CD8-positive, alpha-beta memory T cell (primary cell): ENCODE measurements around the gene EMILIN1. TPM values are rescaled to one million over a fixed set of nuclear protein-coding genes. Genes with fewer than 3 reads are reported as not detected.

Experiments
- CTCF ChIA-PET: fragments of 350-600 bp; sonication (Branson Sonifier 250); formaldehyde crosslinking; loops from one replicate; lab custom pipeline; 2021; ENCODE audit warnings: antibody characterized with exemption; lab: Charles Lee
- POLR2A ChIA-PET: fragments of 350-600 bp; sonication (Branson Sonifier 250); formaldehyde crosslinking; loops from one replicate; lab custom pipeline; 2021; ENCODE audit warnings: antibody characterized with exemption; lab: Charles Lee
- DNase-seq, 5 donors: peaks; one replicate each; pipeline versions ENCODE4 v3.0.0 to v3.0.0-alpha.2; 2020 to 2022; ENCODE audit warnings: mixed read lengths in 1 of 5
- H3K27ac ChIP-seq: one replicate; pipeline ENCODE4 v1.7.0; 2013; ENCODE audit warnings: low read depth, mild to moderate bottlenecking, low read length, moderate library complexity
- H3K27me3 ChIP-seq: 2 replicates; pipeline ENCODE4 v1.7.0; 2013; ENCODE audit warnings: low read length, mild to moderate bottlenecking; ENCODE audit not compliant: insufficient read depth, poor library complexity, severe bottlenecking
- H3K36me3 ChIP-seq: 2 replicates; pipeline ENCODE4 v1.7.0; 2013; ENCODE audit warnings: mild to moderate bottlenecking, low read length, moderate library complexity; ENCODE audit not compliant: insufficient read depth
- H3K4me1 ChIP-seq: 2 replicates; pipeline ENCODE4 v1.7.0; 2013; ENCODE audit warnings: mild to moderate bottlenecking, low read length, moderate library complexity; ENCODE audit not compliant: insufficient read depth
- H3K4me3 ChIP-seq: 2 replicates; pipeline ENCODE4 v1.7.0; 2013; ENCODE audit warnings: mild to moderate bottlenecking, low read length
- H3K9me3 ChIP-seq: 2 replicates; pipeline ENCODE4 v1.7.0; 2013; ENCODE audit warnings: mild to moderate bottlenecking, low read length
- H3K27ac Mint-ChIP-seq, 8 donors: one replicate each; pipeline ENCODE4 v1.8.0; 2020 to 2021; ENCODE audit warnings: mixed read lengths in 8 of 8, mild to moderate bottlenecking in 6 of 8, inconsistent platforms in 3 of 8, moderate library complexity in 3 of 8
- H3K27me3 Mint-ChIP-seq, 2 donors: one replicate each; pipeline ENCODE4 v1.8.0; 2020 to 2021; ENCODE audit warnings: mixed read lengths in 2 of 2, mild to moderate bottlenecking in 1 of 2, moderate library complexity in 1 of 2
- H3K36me3 Mint-ChIP-seq, 3 donors: one replicate each; pipeline ENCODE4 v1.8.0; 2020 to 2021; ENCODE audit warnings: mixed read lengths in 3 of 3, inconsistent platforms in 1 of 3, mild to moderate bottlenecking in 1 of 3
- H3K4me1 Mint-ChIP-seq, 3 donors: one replicate each; pipeline ENCODE4 v1.8.0; 2020 to 2021; ENCODE audit warnings: mixed read lengths in 3 of 3, inconsistent platforms in 1 of 3, mild to moderate bottlenecking in 1 of 3
- H3K4me3 Mint-ChIP-seq, 7 donors: one replicate each; pipeline ENCODE4 v1.8.0; 2020 to 2021; ENCODE audit warnings: mixed read lengths in 7 of 7, mild to moderate bottlenecking in 6 of 7, moderate library complexity in 4 of 7, inconsistent platforms in 2 of 7
- H3K9me3 Mint-ChIP-seq, 5 donors: one replicate each; pipeline ENCODE4 v1.8.0; 2020 to 2022; ENCODE audit warnings: mixed read lengths in 5 of 5, mild to moderate bottlenecking in 3 of 5, moderate library complexity in 2 of 5, inconsistent platforms in 1 of 5
- polyA plus RNA-seq: library from polyadenylated mRNA; unstranded; fragments of 300-500 nt; fragmentation: Illumina TruSeq; gene quantifications from one replicate; pipeline ENCODE4 v1.2.3, GENCODE V29; 2021
- total RNA-seq, 2 experiments: library from RNA; stranded (reverse); gene quantifications; one replicate each; pipeline ENCODE4 v1.2.3, GENCODE V29; 2021

EMILIN1 gene
- total and polyA plus RNA-seq, 3 experiments from 2014 or later, result 0.79 to 0.89 (median 0.85) TPM

GRCh38 chr2:27050281-27050995 is 28.0 kb upstream of the EMILIN1 start:
- Histone ChIP-seq H3K27ac (peak overlapping the region; percentile 75), H3K4me1 (peaks cover 14% of the 10 kb centered on the region), H3K27me3 (no peaks in the 10 kb centered on the region), H3K4me3 (peak overlapping the region; percentile 88), H3K36me3 (no peaks in the 10 kb centered on the region), H3K9me3 (no peaks in the 10 kb centered on the region)
- Mint-ChIP-seq H3K27me3 (peaks cover 3 to 17% of the 10 kb centered on the region in 2 donors), H3K4me3 (peak overlapping the region; percentile 95 to 100 (median 99)), H3K4me1 (peaks cover 23 to 26% (median 24%) of the 10 kb centered on the region in 3 donors), H3K9me3 (peaks cover 0 to 10% (median 7%) of the 10 kb centered on the region in 5 donors), H3K36me3 (peaks cover 0 to 34% (median 8%) of the 10 kb centered on the region in 3 donors), H3K27ac (peak overlapping the region; percentile 97 to 100 (median 99))
- POLR2A ChIA-PET, result interaction anchor here (0.6 to 4.9 kb wide), 11 partner anchors 14 to 1172 kb away, joined by 3 to 58 read pairs (median 9); partner anchors contain the start of genes ABHD1, ASXL2, ATRAID and KHK
- CTCF ChIA-PET, result interaction anchor here (0.8 to 2.4 kb wide), 16 partner anchors 11 to 215 kb away, joined by 3 to 15 read pairs (median 4); partner anchors contain the start of genes KHK, OST4 and TMEM214
- DNase-seq, result peak; percentile 82 to 95 (median 92)

GRCh38 chr2:27050996-27051901 is 27.2 kb upstream of the EMILIN1 start, which contains the start of gene AGBL5:
Gene AGBL5 (plus strand): TSS chr2:27051668. CDS start chr2:27052959, 1,291 bp downstream.
- Histone ChIP-seq H3K27ac (peak within 1 kb of the TSS; percentile 75), H3K4me1 (peaks cover 14% of the 10 kb centered on the region), H3K4me3 (peak within 1 kb of the TSS; percentile 88), H3K36me3 (peaks cover 8% of the 10 kb centered on the region), H3K9me3 (no peaks in the 10 kb centered on the region), H3K27me3 (no peaks in the 10 kb centered on the region)
- peak within 1 kb of the TSS; percentile 97 to 100 (median 99) for H3K27ac Mint-ChIP-seq
- ChIA-PET POLR2A (interaction anchor here (0.6 to 4.9 kb wide), 12 partner anchors 13 to 1173 kb away, joined by 3 to 58 read pairs (median 8); partner anchors contain the start of genes ABHD1, ASXL2, ATRAID and KHK), CTCF (interaction anchor here (0.6 to 2.4 kb wide), 16 partner anchors 10 to 1686 kb away, joined by 3 to 15 read pairs (median 4); partner anchors contain the start of genes KHK, OST4 and TMEM214)
- peaks cover 3 to 19% of the 10 kb centered on the region in 2 donors for H3K27me3 Mint-ChIP-seq
- peak within 1 kb of the TSS; percentile 95 to 100 (median 99) for H3K4me3 Mint-ChIP-seq
- H3K4me1 Mint-ChIP-seq, result peaks cover 23 to 26% (median 24%) of the 10 kb centered on the region in 3 donors
- peaks cover 0 to 10% (median 7%) of the 10 kb centered on the region in 5 donors for H3K9me3 Mint-ChIP-seq
- H3K36me3 Mint-ChIP-seq, result peaks cover 0 to 42% (median 8%) of the 10 kb centered on the region in 3 donors
- peak; percentile 92 to 98 (median 96) for DNase-seq

- no peaks in the 10 kb centered on the region for H3K27me3 ChIP-seq
- H3K36me3 Mint-ChIP-seq, result peaks cover 0 to 46% (median 8%) of the 10 kb centered on the region in 3 donors
- H3K4me3 Mint-ChIP-seq, result peak overlapping the region; percentile 83 to 99 (median 84)
- H3K27me3 Mint-ChIP-seq, result peaks cover 3 to 19% of the 10 kb centered on the region in 2 donors
- H3K36me3 ChIP-seq, result peaks cover 14% of the 10 kb centered on the region
- peaks cover 23 to 26% (median 24%) of the 10 kb centered on the region in 3 donors for H3K4me1 Mint-ChIP-seq
- DNase-seq, result peak in 1 of 5 donors; percentile 57
- H3K4me3 ChIP-seq, result peak overlapping the region; percentile 84
- peaks cover 0 to 10% (median 7%) of the 10 kb centered on the region in 5 donors for H3K9me3 Mint-ChIP-seq
- no peaks in the 10 kb centered on the region for H3K9me3 ChIP-seq
- peak overlapping the region; percentile 75 for H3K27ac ChIP-seq
- POLR2A ChIA-PET, result interaction anchor here (0.6 to 4.9 kb wide), 9 partner anchors 12 to 160 kb away, joined by 3 to 58 read pairs (median 13); partner anchors contain the start of genes ABHD1, ATRAID, KHK and OST4
- H3K4me1 ChIP-seq, result peaks cover 14% of the 10 kb centered on the region
- H3K27ac Mint-ChIP-seq, result peak overlapping the region; percentile 84 to 100 (median 90)
- CTCF ChIA-PET, result interaction anchor here (1.0 to 2.4 kb wide), 6 partner anchors 13 to 35 kb away, joined by 3 to 15 read pairs (median 9); partner anchors contain the start of genes KHK and OST4
These were observed 26.3 kb upstream of the EMILIN1 start for GRCh38 chr2:27051902-27052645.

- Mint-ChIP-seq H3K4me1 (peaks cover 23 to 26% (median 24%) of the 10 kb centered on the region in 3 donors), H3K4me3 (peak overlapping the region; percentile 5 to 99 (median 84)), H3K27ac (peak overlapping the region; percentile 1 to 100 (median 42)), H3K36me3 (peaks cover 0 to 51% (median 8%) of the 10 kb centered on the region in 3 donors), H3K9me3 (peaks cover 0 to 10% (median 7%) of the 10 kb centered on the region in 5 donors), H3K27me3 (peaks cover 3 to 19% of the 10 kb centered on the region in 2 donors)
- CTCF ChIA-PET, result interaction anchor here (1.2 to 1.6 kb wide), 2 partner anchors 12 to 34 kb away, joined by 3 to 5 read pairs; partner anchors contain the start of gene KHK
- Histone ChIP-seq H3K4me3 (no peak overlapping the region), H3K27me3 (no peaks in the 10 kb centered on the region), H3K4me1 (peaks cover 14% of the 10 kb centered on the region), H3K36me3 (peaks cover 14% of the 10 kb centered on the region), H3K9me3 (no peaks in the 10 kb centered on the region), H3K27ac (no peak overlapping the region)
- POLR2A ChIA-PET, result interaction anchor here (0.9 to 4.9 kb wide), 2 partner anchors 18 to 21 kb away, joined by 3 to 58 read pairs; partner anchors contain the start of gene OST4
- DNase-seq, result no peak
These were observed 25.1 kb upstream of the EMILIN1 start for GRCh38 chr2:27053321-27053720.

DNA sequence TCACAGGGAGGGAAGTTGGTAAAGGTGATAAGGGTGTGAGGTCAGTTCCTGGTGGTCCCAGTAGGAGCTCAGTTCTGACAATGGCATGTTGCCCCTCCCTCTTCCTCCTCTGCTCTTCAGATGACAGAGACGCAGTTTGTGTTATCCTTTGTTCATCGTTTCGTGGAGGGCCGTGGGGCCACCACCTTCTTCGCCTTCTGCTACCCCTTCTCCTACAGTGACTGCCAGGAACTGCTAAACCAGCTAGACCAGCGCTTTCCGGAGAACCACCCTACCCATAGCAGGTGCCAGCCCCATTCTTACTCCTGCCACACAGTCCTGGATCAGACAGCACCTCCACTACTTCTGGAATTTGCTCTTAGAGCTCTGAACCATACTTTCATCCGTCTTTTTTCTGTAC is 24.6 kb upstream of the EMILIN1 start:
- Histone ChIP-seq H3K4me3 (no peak overlapping the region), H3K9me3 (no peaks in the 10 kb centered on the region), H3K4me1 (peaks cover 14% of the 10 kb centered on the region), H3K27ac (no peak overlapping the region), H3K36me3 (peaks cover 14% of the 10 kb centered on the region), H3K27me3 (no peaks in the 10 kb centered on the region)
- H3K36me3 Mint-ChIP-seq, result peaks cover 0 to 56% (median 8%) of the 10 kb centered on the region in 3 donors
- POLR2A ChIA-PET, result interaction anchor here (4.9 kb wide), 1 partner anchor 17 kb away, joined by 58 read pairs; the partner anchor contains the start of gene OST4
- H3K4me1 Mint-ChIP-seq, result peaks cover 23 to 26% (median 24%) of the 10 kb centered on the region in 3 donors
- peak overlapping the region in 2 of 8 donors; percentile 7 to 74 for H3K27ac Mint-ChIP-seq
- no peak for DNase-seq
- CTCF ChIA-PET, result interaction anchor here (1.3 to 1.6 kb wide), 2 partner anchors 20 to 34 kb away, joined by 3 to 5 read pairs; partner anchors contain the start of gene KHK
- H3K27me3 Mint-ChIP-seq, result peaks cover 3 to 19% of the 10 kb centered on the region in 2 donors
- peak overlapping the region in 3 of 7 donors; percentile 54 to 84 (median 83) for H3K4me3 Mint-ChIP-seq
- H3K9me3 Mint-ChIP-seq, result peaks cover 0 to 10% (median 7%) of the 10 kb centered on the region in 5 donors

DNA sequence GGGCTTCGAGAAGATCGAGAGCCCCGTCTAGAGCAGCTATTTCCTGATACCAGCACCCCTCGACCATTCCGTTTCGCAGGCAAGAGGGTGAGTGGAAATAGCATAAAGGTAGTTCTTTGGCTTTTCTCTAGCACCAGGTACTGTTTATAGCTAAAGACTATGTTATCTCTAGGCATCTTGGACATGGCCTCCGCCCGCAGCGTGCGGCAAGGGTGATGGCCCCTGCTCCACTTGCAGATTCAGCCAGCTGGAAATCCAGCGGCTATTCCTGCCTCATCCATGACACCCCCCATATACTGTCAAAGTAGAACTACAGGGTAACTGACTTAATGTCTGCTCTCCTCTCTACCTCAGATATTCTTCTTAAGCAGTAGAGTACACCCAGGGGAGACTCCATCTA is 23.7 kb upstream of the EMILIN1 start:
- H3K36me3 Mint-ChIP-seq, result peaks cover 0 to 63% (median 8%) of the 10 kb centered on the region in 3 donors
- peak overlapping the region in 5 of 8 donors; percentile 24 to 74 (median 65) for H3K27ac Mint-ChIP-seq
- peaks cover 18 to 21% (median 19%) of the 10 kb centered on the region in 3 donors for H3K4me1 Mint-ChIP-seq
- H3K9me3 ChIP-seq, result no peaks in the 10 kb centered on the region
- H3K27me3 Mint-ChIP-seq, result peaks cover 3 to 16% of the 10 kb centered on the region in 2 donors
- no peak for DNase-seq
- no peak overlapping the region for H3K4me3 ChIP-seq
- ChIA-PET CTCF (interaction anchor here (0.9 to 1.9 kb wide), 4 partner anchors 17 to 33 kb away, joined by 3 to 5 read pairs (median 4); partner anchors contain the start of genes KHK and OST4), POLR2A (interaction anchor here (1.0 to 1.1 kb wide), 2 partner anchors 17 to 26 kb away, joined by 3 read pairs; partner anchors contain the start of gene OST4)
- H3K9me3 Mint-ChIP-seq, result peaks cover 0 to 10% (median 7%) of the 10 kb centered on the region in 5 donors
- H3K36me3 ChIP-seq, result peaks cover 14% of the 10 kb centered on the region
- peak overlapping the region in 2 of 7 donors; percentile 2 to 49 for H3K4me3 Mint-ChIP-seq
- no peaks in the 10 kb centered on the region for H3K27me3 ChIP-seq
- H3K4me1 ChIP-seq, result peaks cover 9% of the 10 kb centered on the region
- no peak overlapping the region for H3K27ac ChIP-seq
